Spleen (tissue), 11 donors: ENCODE measurements around the gene CD4. TPM values are rescaled to one million over a fixed set of nuclear protein-coding genes. Genes with fewer than 3 reads are reported as not detected.
A peak's percentile ranks its signal among the peaks of the same experiment; 100 is the strongest.

Experiments
- DNase-seq: peaks from one replicate; pipeline ENCODE4 v3.0.0-alpha.2; 2020
- H3K27ac ChIP-seq, 8 donors: fragments of 200-600 bp; sonication (generic) in 7 of 8; 1 replicate in 4 of 8; 2 replicates in 4 of 8; pipeline versions ENCODE4 v1.5.0 to v1.8.0; 2016 to 2021; ENCODE audit warnings: inconsistent platforms in 4 of 8, mild to moderate bottlenecking in 4 of 8, moderate library complexity in 1 of 8
- H3K27me3 ChIP-seq, 7 donors: fragments of 200-600 bp; sonication (generic) in 6 of 7; replicated peaks in 1 of 7; 1 replicate in 4 of 7; 2 replicates in 3 of 7; pipeline versions ENCODE4 v1.5.0 to v1.8.0; 2016 to 2021; ENCODE audit warnings: inconsistent platforms in 3 of 7, mild to moderate bottlenecking in 1 of 7
- H3K36me3 ChIP-seq, 6 donors: fragments of 200-600 bp; sonication (generic) in 5 of 6; 1 replicate in 4 of 6; 2 replicates in 2 of 6; pipeline versions ENCODE4 v1.5.0 to v1.8.0; 2016 to 2021; ENCODE audit warnings: inconsistent platforms in 2 of 6
- H3K4me1 ChIP-seq, 6 donors: fragments of 200-600 bp; sonication (generic) in 5 of 6; 1 replicate in 3 of 6; 2 replicates in 3 of 6; pipeline versions ENCODE4 v1.5.0 to v1.8.0; 2016 to 2021; ENCODE audit warnings: inconsistent platforms in 3 of 6
- H3K4me3 ChIP-seq, 8 donors: fragments of 200-600 bp; sonication (generic) in 7 of 8; 1 replicate in 4 of 8; 2 replicates in 4 of 8; pipeline versions ENCODE4 v1.5.0 to v1.8.0; 2016 to 2021; ENCODE audit warnings: inconsistent platforms in 4 of 8, mild to moderate bottlenecking in 4 of 8, moderate library complexity in 2 of 8
- H3K9me3 ChIP-seq, 8 donors: fragments of 200-600 bp; sonication (generic) in 7 of 8; 1 replicate in 4 of 8; 2 replicates in 4 of 8; pipeline versions ENCODE4 v1.5.0 to v1.8.0; 2016 to 2021; ENCODE audit warnings: inconsistent platforms in 4 of 8
- POLR2A ChIP-seq, 3 donors: fragments of 450-650 bp; IDR thresholded peaks; one replicate each; pipeline ENCODE4 v1.5.1; 2017; ENCODE audit warnings: antibody characterized with exemption in 3 of 3, mild to moderate bottlenecking in 1 of 3
- POLR2AphosphoS5 ChIP-seq, 3 donors: sonication (generic); formaldehyde crosslinking; IDR thresholded peaks; one replicate each; pipeline ENCODE4 v1.5.1; 2017; ENCODE audit warnings: antibody characterized with exemption in 3 of 3
- WGBS, 5 donors: extraction: QIAGEN DNeasy Blood & Tissue Kit in 3 of 5; methylation state at CpG; one replicate each; pipeline versions ENCODE4 v1.1.5 to v1.1.7; 2013 to 2018; 5-methylcytosine and 5-hydroxymethylcytosine counted together
- intact Hi-C: fragments of 100-400 bp; cut with DNase I; formaldehyde crosslinking; loops from one replicate; pipeline ENCODE4 v1.15.0; 2023; ENCODE audit warnings: low total_unique reads
- polyA plus RNA-seq, 3 donors: library from polyadenylated mRNA; stranded (reverse); fragments of 200-250 nt; gene quantifications; one replicate each; pipeline ENCODE4 v1.2.1, GENCODE V29; 2013
- total RNA-seq, 7 donors: library from RNA; depleted of rRNA in 3 of 7; stranded (reverse); fragments of >200 nt in 3 of 7; fragmentation: NEBNext Ultra II Directional in 4 of 7; extraction: Animal tissue kit (Norgen Biotek cat#: 25700) in 4 of 7; gene quantifications; one replicate each; pipeline versions ENCODE4 v1.1.0 to v1.2.1, GENCODE V29; 2016 to 2021
- TF ChIP-seq, protein P1 (sequence below), 11 experiments: fragments of 200-600 bp in 7 of 11; fragments of 450-650 bp in 4 of 11; sonication (generic) in 4 of 11; IDR thresholded peaks in 8 of 11; conservative IDR thresholded peaks in 3 of 11; 1 replicate in 7 of 11; 2 replicates in 4 of 11; pipeline versions ENCODE4 v1.4.0 to v1.8.0; 2016 to 2021; ENCODE audit warnings: antibody characterized with exemption in 11 of 11, inconsistent platforms in 4 of 11, mild to moderate bottlenecking in 1 of 11
- donor health status: healthy with polysubstance abuse.
- donor health status: DM: no; HTN: no; CAD: no; lungs with moderate emphysema.
- donor health status: DM: no; HTN: no; CAD: no.
- donor health status: Bipolar disorder and iron deficiency.
- donor health status: healthy.
- donor health status: DM: no; HTN: no; CAD: no.
- donor health status: DM: yes; HTN: yes; CAD: no.

CD4 gene
- total and polyA plus RNA-seq, 10 donors = 21.8 to 207 (median 151) TPM

DNA sequence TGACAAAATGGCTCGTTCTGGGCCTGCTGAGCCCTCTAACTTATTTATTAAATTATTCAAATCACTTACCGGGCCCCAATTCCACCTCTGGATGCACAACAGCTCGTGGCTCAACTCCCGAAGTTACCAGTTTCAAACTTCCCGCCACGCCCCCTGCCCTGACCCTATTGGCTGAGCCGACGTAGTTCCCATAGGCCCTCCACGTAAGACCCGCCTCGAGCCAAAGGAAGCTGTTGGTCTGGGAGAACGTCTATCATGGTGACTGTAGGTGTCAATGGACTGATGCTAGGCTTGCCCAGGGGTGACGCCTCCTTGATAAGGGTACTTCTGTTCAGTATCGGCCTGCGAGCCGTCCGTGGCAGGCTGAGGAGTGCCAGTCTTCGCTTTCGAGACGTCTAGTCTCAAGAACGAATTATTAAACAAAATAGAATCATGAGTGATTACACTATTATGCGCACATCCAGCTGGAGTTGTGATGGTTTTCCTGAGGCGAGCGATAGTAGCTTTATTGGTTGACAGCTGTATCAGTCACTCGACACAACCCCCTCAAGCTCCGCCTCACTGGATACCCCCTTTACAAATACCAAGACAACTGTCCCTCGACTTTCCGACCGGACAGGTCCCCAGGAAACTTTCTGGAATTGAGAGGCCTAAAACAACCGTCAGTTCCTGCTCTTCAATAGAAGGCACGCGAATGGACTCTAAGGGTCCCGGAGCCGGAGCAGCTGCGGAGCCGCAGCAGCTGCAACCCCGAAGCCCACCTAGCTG lies 62.0 kb downstream of the CD4 start, which contains the start of gene CDCA3:
Gene CDCA3, minus strand, starts transcription at position 134 of the 768 bp plus-strand sequence. CDS start 334 bp downstream, outside the sequence.
- Histone ChIP-seq H3K4me1 (peaks cover 14 to 45% (median 25%) of the 10 kb centered on the region in 6 donors), H3K9me3 (no peaks in the 10 kb centered on the region), H3K27me3 (no peaks in the 10 kb centered on the region), H3K27ac (peak within 1 kb of the TSS; percentile 82 to 98 (median 97)), H3K4me3 (peak within 1 kb of the TSS; percentile 33 to 95 (median 68)), H3K36me3 (peaks cover 0 to 41% (median 10%) of the 10 kb centered on the region in 6 donors)
- intact Hi-C loops = loop anchor here (10.0 kb wide), 1 partner anchor 287 kb away; the partner anchor contains the start of gene NOP2
- 0 to 1% (median 0%) methylated on average over 36 to 37 of the region's 37 CpGs for WGBS, 5 donors
- TF ChIP-seq, protein P1, sequence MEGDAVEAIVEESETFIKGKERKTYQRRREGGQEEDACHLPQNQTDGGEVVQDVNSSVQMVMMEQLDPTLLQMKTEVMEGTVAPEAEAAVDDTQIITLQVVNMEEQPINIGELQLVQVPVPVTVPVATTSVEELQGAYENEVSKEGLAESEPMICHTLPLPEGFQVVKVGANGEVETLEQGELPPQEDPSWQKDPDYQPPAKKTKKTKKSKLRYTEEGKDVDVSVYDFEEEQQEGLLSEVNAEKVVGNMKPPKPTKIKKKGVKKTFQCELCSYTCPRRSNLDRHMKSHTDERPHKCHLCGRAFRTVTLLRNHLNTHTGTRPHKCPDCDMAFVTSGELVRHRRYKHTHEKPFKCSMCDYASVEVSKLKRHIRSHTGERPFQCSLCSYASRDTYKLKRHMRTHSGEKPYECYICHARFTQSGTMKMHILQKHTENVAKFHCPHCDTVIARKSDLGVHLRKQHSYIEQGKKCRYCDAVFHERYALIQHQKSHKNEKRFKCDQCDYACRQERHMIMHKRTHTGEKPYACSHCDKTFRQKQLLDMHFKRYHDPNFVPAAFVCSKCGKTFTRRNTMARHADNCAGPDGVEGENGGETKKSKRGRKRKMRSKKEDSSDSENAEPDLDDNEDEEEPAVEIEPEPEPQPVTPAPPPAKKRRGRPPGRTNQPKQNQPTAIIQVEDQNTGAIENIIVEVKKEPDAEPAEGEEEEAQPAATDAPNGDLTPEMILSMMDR (IDR thresholded peaks at IDR 0.05 in 8 of 11, conservative IDR thresholded peaks at IDR 0.05 in 3 of 11) = peak in 2 of 11 experiments; percentile 11 to 13
- TF ChIP-seq POLR2A (IDR thresholded peaks at IDR 0.05) (peak in 2 of 3 donors; percentile 70 to 89), POLR2AphosphoS5 (IDR thresholded peaks at IDR 0.05) (peak in 2 of 3 donors; percentile 93 to 98)
- DNase-seq = peak; percentile 94

DNA sequence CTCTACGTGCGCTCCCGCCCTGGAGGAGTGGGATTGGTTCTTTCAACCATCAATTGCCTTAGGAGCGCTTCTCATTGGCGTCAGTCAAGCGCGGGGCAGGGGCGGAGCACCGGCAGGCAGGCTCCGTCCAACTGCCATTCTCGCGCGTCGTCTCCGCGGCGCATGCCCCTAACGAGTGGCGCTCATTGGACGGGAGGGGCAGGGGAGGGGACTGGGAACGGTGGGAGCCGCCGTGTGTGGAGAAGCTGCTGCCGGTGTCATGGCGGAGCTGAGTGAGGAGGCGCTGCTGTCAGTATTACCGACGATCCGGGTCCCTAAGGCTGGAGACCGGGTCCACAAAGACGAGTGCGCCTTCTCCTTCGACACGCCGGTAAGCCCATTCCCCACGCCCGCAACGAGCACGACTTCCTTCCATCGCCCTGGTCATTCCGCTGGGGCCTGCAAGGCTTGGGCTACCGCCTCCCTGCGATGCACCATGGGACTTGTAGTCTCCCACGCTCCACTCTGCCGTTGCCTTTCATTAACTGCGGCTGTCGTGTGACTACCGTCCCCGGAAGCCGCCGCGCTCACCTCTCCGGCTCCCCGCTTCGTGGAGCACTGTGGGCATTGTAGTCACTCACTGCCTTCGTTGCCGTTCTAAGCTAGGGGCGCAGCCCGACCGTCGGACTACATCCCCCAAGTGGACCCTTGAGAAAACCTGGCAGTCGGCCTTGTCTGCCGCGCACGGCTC lies 62.8 kb downstream of the CD4 start, which contains the start of gene USP5:
Gene USP5, plus strand, starts transcription at position 230 of the 730 bp plus-strand sequence. Its CDS starts 30 bp downstream, at position 260.
- TF ChIP-seq POLR2AphosphoS5 (IDR thresholded peaks at IDR 0.05) (peak; percentile 79 to 91 (median 88)), POLR2A (IDR thresholded peaks at IDR 0.05) (peak in 1 of 3 donors; percentile 79)
- TF ChIP-seq, protein P1 (IDR thresholded peaks at IDR 0.05 in 8 of 11, conservative IDR thresholded peaks at IDR 0.05 in 3 of 11) = peak in 7 of 11 experiments; percentile 3 to 52 (median 18)
- H3K36me3 ChIP-seq = peaks cover 3 to 44% (median 18%) of the 10 kb centered on the region in 6 donors
- intact Hi-C loops = loop anchor here (10.0 kb wide), 1 partner anchor 287 kb away; the partner anchor contains the start of gene NOP2
- peak; percentile 100 for DNase-seq
- peak within 1 kb of the TSS; percentile 49 to 95 (median 68) for H3K4me3 ChIP-seq
- H3K4me1 ChIP-seq = peaks cover 14 to 45% (median 25%) of the 10 kb centered on the region in 6 donors
- no peaks in the 10 kb centered on the region for H3K27me3 ChIP-seq
- peak within 1 kb of the TSS; percentile 82 to 98 (median 97) for H3K27ac ChIP-seq
- WGBS, 5 donors = 0 to 1% (median 0%) methylated on average over 45 to 65 of the region's 65 CpGs
- H3K9me3 ChIP-seq = no peaks in the 10 kb centered on the region

- Histone ChIP-seq H3K4me3 (peak overlapping the region; percentile 49 to 95 (median 68)), H3K4me1 (peaks cover 14 to 45% (median 25%) of the 10 kb centered on the region in 6 donors), H3K27me3 (no peaks in the 10 kb centered on the region), H3K9me3 (no peaks in the 10 kb centered on the region), H3K36me3 (peaks cover 7 to 44% (median 25%) of the 10 kb centered on the region in 6 donors), H3K27ac (peak overlapping the region; percentile 48 to 98 (median 97))
- WGBS, 5 donors = 1 to 4% (median 2%) methylated on average over 18 of the region's 18 CpGs
- TF ChIP-seq POLR2A (IDR thresholded peaks at IDR 0.05) (no peak), POLR2AphosphoS5 (IDR thresholded peaks at IDR 0.05) (no peak)
- TF ChIP-seq, protein P1 (IDR thresholded peaks at IDR 0.05 in 8 of 11, conservative IDR thresholded peaks at IDR 0.05 in 3 of 11) = no peak
- intact Hi-C loops = loop anchor here (10.0 kb wide), 1 partner anchor 288 kb away; the partner anchor contains the start of gene NOP2
- DNase-seq = peak; percentile 84
Observed at GRCh38 chr12:6852651-6853354, 63.5 kb downstream of the CD4 start.
